ENCODE results near the gene SH3RF2.

SH3RF2 gene

GRCh38 chr5:146073239-146073900 is 137.0 kb downstream of the SH3RF2 start:
- H3K27ac ChIP-seq = no peak overlapping the region
- TF ChIP-seq CTCF (conservative IDR thresholded peaks at IDR 0.05) = no peak

GRCh38 chr5:146076028-146076427 is 139.7 kb downstream of the SH3RF2 start:
- H3K27ac ChIP-seq = no peak overlapping the region
- TF ChIP-seq CTCF (conservative IDR thresholded peaks at IDR 0.05) = no peak

- no peak overlapping the region for H3K27ac ChIP-seq
Measured at GRCh38 chr5:146076455-146076854, 140.1 kb downstream of the SH3RF2 start.

GRCh38 chr5:146078566-146078965 is 142.2 kb downstream of the SH3RF2 start:
- H3K27ac ChIP-seq = no peak overlapping the region
- TF ChIP-seq CTCF (conservative IDR thresholded peaks at IDR 0.05) = no peak

More at GRCh38 chr5:146076455-146076854, 140.1 kb downstream of the SH3RF2 start:
- TF ChIP-seq CTCF (conservative IDR thresholded peaks at IDR 0.05) = no peak

GRCh38 chr5:146079695-146080373 is 143.5 kb downstream of the SH3RF2 start:
- no peak overlapping the region for H3K27ac ChIP-seq
- TF ChIP-seq CTCF (conservative IDR thresholded peaks at IDR 0.05) = no peak

- no peak for TF ChIP-seq CTCF (conservative IDR thresholded peaks at IDR 0.05)
- no peak overlapping the region for H3K27ac ChIP-seq
Measured at GRCh38 chr5:146081556-146081955, 145.2 kb downstream of the SH3RF2 start.

- no peak for TF ChIP-seq CTCF (conservative IDR thresholded peaks at IDR 0.05)
- H3K27ac ChIP-seq = no peak overlapping the region
Measured at GRCh38 chr5:146082798-146083197, 146.4 kb downstream of the SH3RF2 start.

All from VCaP (cell line).